Stimulated activated CD8-positive, alpha-beta memory T cell treated with anti-CD3 and anti-CD28 coated beads, Interleukin-7, amount 100 ng/mL, for 24 hours (primary cell): ENCODE measurements around the gene SCYGR7.
"Not testable (repeated sequence)": the region's sequence is repeated elsewhere in the genome, so short reads cannot be mapped to it uniquely, and the experiment has no call there.

ENCODE experiments used
- DNase-seq: peaks from one replicate; pipeline ENCODE4 v3.0.0-alpha.2; 2020; ENCODE audit warnings: low read depth

Gene SCYGR7

GRCh38 chr2:227728035-227728434, at the start of gene SCYGR7:
SCYGR7 (plus strand) TSS chr2:227728335; CDS start chr2:227728335, 0 bp downstream.
- DNase-seq: no peak

- DNase-seq: no peak
Measured at GRCh38 chr2:227684258-227684657, 43.9 kb upstream of the SCYGR7 start.

GRCh38 chr2:227687189-227687588, 40.9 kb upstream of the SCYGR7 start:
- no peak for DNase-seq

GRCh38 chr2:227696990-227697679, 31.0 kb upstream of the SCYGR7 start:
- no peak for DNase-seq

- DNase-seq: no peak
Measured at GRCh38 chr2:227701556-227701955, 26.6 kb upstream of the SCYGR7 start.

GRCh38 chr2:227703280-227703732, 24.8 kb upstream of the SCYGR7 start:
- no peak for DNase-seq

- DNase-seq: no peak
Measured at GRCh38 chr2:227703961-227704360, 24.2 kb upstream of the SCYGR7 start.

GRCh38 chr2:227706859-227707258, 21.3 kb upstream of the SCYGR7 start:
- DNase-seq: no peak

GRCh38 chr2:227707390-227707789, 20.7 kb upstream of the SCYGR7 start:
- DNase-seq: no peak

GRCh38 chr2:227710986-227711385, 17.1 kb upstream of the SCYGR7 start:
- DNase-seq: no peak

GRCh38 chr2:227713291-227713690, 14.8 kb upstream of the SCYGR7 start:
- DNase-seq: no peak

- no peak for DNase-seq
Measured at GRCh38 chr2:227716501-227716900, 11.6 kb upstream of the SCYGR7 start.

- DNase-seq: no peak
Measured at GRCh38 chr2:227717687-227718567, 10.2 kb upstream of the SCYGR7 start, which contains the start of gene SLC19A3. SLC19A3 (minus strand) TSS chr2:227718028; CDS start chr2:227702318, 15,710 bp downstream.

GRCh38 chr2:227719641-227720040, 8.5 kb upstream of the SCYGR7 start:
- DNase-seq: no peak

- DNase-seq: no peak
Measured at GRCh38 chr2:227720680-227721079, 7.5 kb upstream of the SCYGR7 start.

- not testable (repeated sequence) for DNase-seq
Measured at GRCh38 chr2:227722821-227723220, 5.3 kb upstream of the SCYGR7 start.

- no peak for DNase-seq
Measured at GRCh38 chr2:227724394-227725039, 3.6 kb upstream of the SCYGR7 start, which contains the start of gene SCYGR6. SCYGR6 (minus strand) TSS chr2:227724757; CDS start chr2:227724757, 0 bp downstream.

- DNase-seq: no peak
Measured at GRCh38 chr2:227739351-227739750, 11.2 kb downstream of the SCYGR7 start.

GRCh38 chr2:227740705-227741104, 12.6 kb downstream of the SCYGR7 start:
- not testable (repeated sequence) for DNase-seq

GRCh38 chr2:227745594-227745993, 17.5 kb downstream of the SCYGR7 start, which contains the start of gene SCYGR8:
SCYGR8 (plus strand) TSS chr2:227745894; CDS start chr2:227745894, 0 bp downstream.
- DNase-seq: no peak

- no peak for DNase-seq
Measured at GRCh38 chr2:227748079-227748478, 19.9 kb downstream of the SCYGR7 start.

GRCh38 chr2:227756261-227756660, 28.1 kb downstream of the SCYGR7 start:
- not testable (repeated sequence) for DNase-seq
